Measurements from ENCODE around the gene GPR155.
A peak's percentile ranks its signal among the peaks of the same experiment; 100 is the strongest.
"Not testable (repeated sequence)": the region's sequence is repeated elsewhere in the genome, so short reads cannot be mapped to it uniquely, and the experiment has no call there.

Gene GPR155

GRCh38 chr2:174438146-174438886 is 48.5 kb downstream of the GPR155 start:
- no peak for DNase-seq

GRCh38 chr2:174436351-174436750 is 50.5 kb downstream of the GPR155 start:
- DNase-seq, result no peak

DNA sequence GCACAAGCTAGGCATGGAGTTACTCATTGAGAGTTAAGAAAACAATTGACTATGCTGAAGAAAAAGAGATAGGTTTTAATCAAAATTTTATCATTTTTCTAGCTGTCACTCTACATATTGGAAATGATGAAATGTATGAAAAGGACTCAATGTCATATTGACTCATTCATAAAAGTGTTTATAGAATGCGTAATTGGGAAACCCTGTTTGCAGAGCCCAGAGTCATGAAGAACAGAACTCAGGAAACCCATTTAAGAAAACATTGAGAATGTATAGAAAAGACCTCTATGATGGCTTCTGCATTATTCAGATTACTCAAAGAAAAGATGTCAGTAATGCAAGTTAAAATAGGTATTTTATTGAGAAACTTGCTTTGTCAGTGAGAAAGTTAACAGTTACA is 54.9 kb downstream of the GPR155 start:
- no peak for DNase-seq

DNA sequence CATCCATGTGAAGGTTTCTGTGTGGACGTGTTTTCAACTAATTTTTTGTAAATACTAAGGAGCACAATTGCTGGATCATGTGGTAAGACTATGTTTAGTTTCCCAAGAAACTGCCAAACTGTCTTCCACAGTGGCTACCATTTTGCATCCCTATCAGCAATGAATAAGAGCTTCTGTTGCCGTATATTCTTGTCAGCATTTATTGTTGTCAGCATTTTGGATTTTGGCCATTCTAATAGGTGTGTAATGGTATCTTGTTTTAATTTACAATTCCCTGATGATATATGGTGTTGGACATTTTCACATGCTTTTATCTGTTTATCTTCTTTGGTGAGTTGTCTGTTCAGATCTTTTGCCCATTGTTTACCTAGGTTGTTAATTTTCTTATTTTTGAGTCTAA is 56.8 kb downstream of the GPR155 start:
- no peak for DNase-seq

DNA sequence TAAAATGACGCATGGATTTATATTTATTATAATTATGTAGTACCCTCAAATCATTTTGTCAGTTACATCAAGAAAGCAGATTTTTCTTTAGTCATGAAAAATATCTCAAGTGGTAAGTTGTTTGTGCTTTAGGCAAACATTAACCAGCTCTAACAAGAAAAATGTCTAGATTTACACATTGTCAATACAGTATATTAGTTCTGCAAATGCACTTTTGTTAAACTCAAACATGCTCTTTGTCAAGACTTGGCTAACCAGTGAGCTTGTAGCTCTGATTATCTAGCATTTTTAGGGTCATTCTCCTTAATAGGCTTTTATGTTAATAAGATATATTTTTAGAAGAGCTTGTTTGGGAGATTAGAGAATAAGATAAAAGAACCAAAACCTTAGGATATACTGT is 58.6 kb downstream of the GPR155 start:
- no peak for DNase-seq

GRCh38 chr2:174412256-174412655 is 74.6 kb downstream of the GPR155 start:
- no peak for DNase-seq

- DNase-seq, result not testable (repeated sequence)
Measured at GRCh38 chr2:174410039-174410438, 76.8 kb downstream of the GPR155 start.

- no peak for DNase-seq
Measured at GRCh38 chr2:174403628-174404027, 83.2 kb downstream of the GPR155 start.

DNA sequence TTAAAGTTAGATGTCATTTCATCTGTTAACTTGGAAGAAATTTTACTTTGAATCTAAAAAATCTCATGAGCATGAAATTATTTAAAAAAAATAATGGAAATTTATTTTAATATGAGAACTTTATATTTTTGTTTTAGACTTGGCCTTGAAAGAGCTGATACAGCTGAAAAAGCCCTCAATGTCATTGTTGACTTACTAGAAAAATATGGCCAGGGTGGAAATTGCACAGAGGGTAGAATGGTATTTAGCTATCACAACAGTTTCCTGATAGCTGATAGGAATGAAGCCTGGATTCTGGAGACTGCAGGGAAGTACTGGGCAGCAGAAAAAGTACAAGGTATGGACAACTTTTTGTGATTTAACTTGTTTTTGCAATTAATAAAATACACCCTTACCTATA is 86.0 kb downstream of the GPR155 start:
- no peak for DNase-seq

DNA sequence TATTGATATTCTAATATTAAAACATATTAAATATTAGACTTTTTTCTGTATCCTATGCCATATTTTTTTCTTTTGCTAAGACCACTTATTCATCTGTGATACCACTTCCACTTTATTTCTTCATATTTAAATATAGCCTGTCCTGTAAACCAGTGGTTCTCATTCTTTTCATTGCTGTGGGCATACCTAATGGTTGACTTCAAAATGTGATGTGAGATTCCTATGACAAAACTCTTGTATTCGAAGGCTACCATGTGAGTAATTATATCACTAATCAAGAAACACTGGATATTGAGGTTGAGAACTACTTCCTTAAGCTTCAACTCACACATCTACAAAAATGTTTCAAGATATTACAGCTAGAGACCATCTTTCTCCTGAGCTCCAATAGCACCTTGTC is 87.7 kb downstream of the GPR155 start:
- DNase-seq, result no peak

DNA sequence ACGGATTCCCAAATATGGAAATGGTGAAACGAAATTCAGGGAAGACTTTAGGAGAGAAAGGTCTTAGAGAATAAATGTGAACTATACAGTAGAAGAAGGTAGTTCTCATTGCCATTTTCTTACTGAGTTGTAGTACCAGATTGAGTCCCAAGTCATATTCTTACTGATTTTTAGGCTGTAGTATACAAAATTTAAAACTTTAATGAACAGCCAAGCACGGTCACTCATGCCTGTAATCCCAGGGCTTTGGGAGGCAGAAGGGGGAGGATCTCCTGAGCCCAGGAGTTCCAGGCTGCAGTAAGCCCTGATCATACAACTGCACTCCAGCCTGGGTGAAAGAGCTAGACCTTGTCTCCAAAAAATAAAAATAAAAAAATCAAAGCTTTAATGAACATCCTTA is 89.1 kb downstream of the GPR155 start:
- no peak for DNase-seq

- DNase-seq, result no peak
Measured at GRCh38 chr2:174395969-174396630, 90.7 kb downstream of the GPR155 start.

DNA sequence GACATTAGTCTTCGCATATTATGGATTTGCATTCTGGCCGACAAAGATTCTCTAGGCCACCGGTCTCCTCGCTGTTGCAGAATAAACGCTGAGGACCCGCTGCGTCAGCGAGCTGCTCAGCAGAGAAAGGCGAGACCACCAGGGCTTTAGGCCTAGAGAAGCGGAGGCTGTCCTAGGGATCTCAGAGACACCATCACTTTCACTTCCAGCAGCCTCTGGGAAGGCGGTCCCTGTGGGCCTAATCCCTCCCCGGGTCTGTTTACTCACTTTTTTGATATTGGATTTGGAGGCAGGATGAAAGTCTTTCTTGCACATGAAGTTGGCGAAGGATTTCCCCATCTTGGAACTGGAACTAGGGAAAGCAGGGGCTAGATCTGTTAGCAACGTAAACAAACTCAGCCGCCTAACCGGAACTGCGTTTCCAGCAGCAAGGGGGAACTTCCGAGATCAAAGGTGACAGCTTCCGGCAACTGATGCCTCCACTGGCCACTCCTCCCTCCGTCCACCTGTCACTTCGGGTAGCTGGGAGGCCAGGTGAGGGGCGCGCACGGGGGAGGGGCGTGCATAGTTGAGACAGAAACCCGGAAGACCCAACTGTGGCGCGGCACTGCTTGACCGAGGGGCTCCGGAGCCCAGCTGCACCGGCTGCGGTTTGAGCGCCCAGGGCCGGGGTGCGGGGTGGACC is 91.4 kb downstream of the GPR155 start, which contains the start of gene SCRN3:
Gene SCRN3, plus strand, starts transcription at position 447 of the 685 bp plus-strand sequence. CDS start 2,554 bp downstream, outside the sequence.
- peak; percentile 49 for DNase-seq

GRCh38 chr2:174392706-174393105 is 94.1 kb downstream of the GPR155 start:
- no peak for DNase-seq

DNA sequence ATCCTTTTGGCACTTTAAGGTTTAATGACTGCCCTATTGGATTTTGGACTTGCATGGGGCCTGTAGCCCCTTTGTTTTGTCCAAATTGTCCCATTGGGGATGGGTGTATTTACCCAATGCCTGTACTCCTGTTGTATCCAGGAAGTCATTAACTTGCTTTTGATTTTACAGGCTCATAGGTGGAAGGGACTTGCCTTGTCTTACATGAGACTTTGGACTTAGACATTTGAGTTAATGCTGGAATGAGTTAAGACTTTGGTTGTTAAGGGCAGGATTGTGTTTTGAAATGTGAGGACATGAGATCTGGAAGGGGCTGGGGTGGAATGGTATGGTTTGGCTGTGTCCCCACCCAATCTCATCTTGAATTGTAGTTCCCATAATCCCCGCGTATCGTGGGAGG is 96.5 kb downstream of the GPR155 start:
- DNase-seq, result not testable (repeated sequence)

- no peak for DNase-seq
Measured at GRCh38 chr2:174389542-174389941, 97.3 kb downstream of the GPR155 start.

DNA sequence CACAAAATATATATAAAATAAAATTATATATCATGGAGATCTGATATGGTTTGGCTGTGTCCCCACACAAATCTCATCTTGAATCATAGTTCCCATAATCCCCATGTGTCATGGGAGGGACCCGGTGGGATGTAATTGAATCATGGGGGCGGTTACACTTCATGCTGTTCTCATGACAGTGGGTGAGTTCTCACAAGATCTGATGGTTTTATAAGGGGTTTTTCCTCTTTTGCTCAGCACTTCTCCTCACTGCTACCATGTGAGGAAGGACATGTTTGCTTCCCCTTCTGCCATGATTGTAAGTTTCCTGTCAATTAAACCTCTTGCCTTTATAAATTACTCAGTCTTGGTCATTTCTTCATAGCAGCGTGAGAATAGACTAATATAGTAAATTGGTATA is 98.1 kb downstream of the GPR155 start:
- DNase-seq, result not testable (repeated sequence)

DNA sequence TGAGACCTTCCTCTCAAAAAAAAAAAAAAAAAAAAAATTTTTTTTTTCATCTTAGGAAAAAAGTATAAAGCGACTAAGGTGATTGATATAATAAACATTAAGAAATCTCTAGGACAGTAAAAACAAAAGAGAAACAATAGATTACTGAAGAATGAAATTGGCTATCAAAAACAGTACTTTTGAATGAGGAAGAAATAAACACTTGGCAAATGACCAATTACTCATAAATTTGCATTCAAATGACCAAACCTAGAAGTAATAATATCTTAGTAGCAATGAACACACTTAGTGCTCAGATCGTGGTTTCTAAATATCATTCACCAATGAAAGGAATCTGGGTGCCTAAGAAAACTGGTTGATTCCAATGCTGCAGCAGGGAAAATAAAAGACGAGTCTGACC is 101.6 kb downstream of the GPR155 start:
- DNase-seq, result no peak

- no peak for DNase-seq
Measured at GRCh38 chr2:174383796-174384195, 103.0 kb downstream of the GPR155 start.
